Stimulated activated CD8-positive, alpha-beta memory T cell treated with anti-CD3 and anti-CD28 coated beads, Interleukin-7, amount 100 ng/mL, for 48 hours (primary cell): ENCODE measurements around the gene HTATSF1.

Source experiments
- DNase-seq, 2 donors: peaks; one replicate each; pipeline ENCODE4 v3.0.0-alpha.2; 2020; ENCODE audit warnings: low read depth in 1 of 2; ENCODE audit errors: extremely low read depth in 1 of 2

HTATSF1 gene

GRCh38 chrX:136497556-136498052 lies at the start of gene HTATSF1:
Gene HTATSF1 (plus strand): TSS chrX:136497592. CDS start chrX:136497685, 93 bp downstream.
- no peak for DNase-seq

- DNase-seq = no peak
Measured at GRCh38 chrX:136447968-136448367, 49.4 kb upstream of the HTATSF1 start.

GRCh38 chrX:136450050-136450830 lies 47.2 kb upstream of the HTATSF1 start:
- DNase-seq = no peak

- DNase-seq = no peak
Measured at GRCh38 chrX:136452614-136453013, 44.8 kb upstream of the HTATSF1 start.

- DNase-seq = no peak
Measured at GRCh38 chrX:136453114-136453513, 44.3 kb upstream of the HTATSF1 start.

- no peak for DNase-seq
Measured at GRCh38 chrX:136453771-136454170, 43.6 kb upstream of the HTATSF1 start.

GRCh38 chrX:136456133-136456532 lies 41.3 kb upstream of the HTATSF1 start:
- no peak for DNase-seq

- DNase-seq = no peak
Measured at GRCh38 chrX:136457303-136457917, 40.0 kb upstream of the HTATSF1 start.

GRCh38 chrX:136464589-136464988 lies 32.8 kb upstream of the HTATSF1 start:
- no peak for DNase-seq

GRCh38 chrX:136467303-136467702 lies 30.1 kb upstream of the HTATSF1 start:
- DNase-seq = no peak

GRCh38 chrX:136468391-136469103 lies 28.8 kb upstream of the HTATSF1 start:
- no peak for DNase-seq

GRCh38 chrX:136473663-136474062 lies 23.7 kb upstream of the HTATSF1 start:
- DNase-seq = no peak

- no peak for DNase-seq
Measured at GRCh38 chrX:136475236-136475635, 22.2 kb upstream of the HTATSF1 start.

- DNase-seq = no peak
Measured at GRCh38 chrX:136476501-136476900, 20.9 kb upstream of the HTATSF1 start.

- no peak for DNase-seq
Measured at GRCh38 chrX:136477026-136477425, 20.4 kb upstream of the HTATSF1 start.

- no peak for DNase-seq
Measured at GRCh38 chrX:136480383-136480782, 17.0 kb upstream of the HTATSF1 start.

- DNase-seq = no peak
Measured at GRCh38 chrX:136487647-136488046, 9.7 kb upstream of the HTATSF1 start, which contains the start of gene BRS3. Gene BRS3 (plus strand): TSS chrX:136487947. CDS start chrX:136488115, 168 bp downstream.

- DNase-seq = no peak
Measured at GRCh38 chrX:136488706-136489105, 8.7 kb upstream of the HTATSF1 start.

GRCh38 chrX:136491832-136492231 lies 5.6 kb upstream of the HTATSF1 start:
- DNase-seq = no peak

GRCh38 chrX:136493011-136493410 lies 4.4 kb upstream of the HTATSF1 start:
- DNase-seq = no peak

GRCh38 chrX:136495043-136495442 lies 2.3 kb upstream of the HTATSF1 start:
- no peak for DNase-seq
